Astrocyte (in vitro differentiated cells and primary cell): Measurements from ENCODE around the gene OVCH1. TPM values are rescaled to one million over a fixed set of nuclear protein-coding genes. Genes with fewer than 3 reads are reported as not detected.

Source experiments
- DNase-seq: peaks from one replicate; pipeline ENCODE4 v3.0.0-alpha.2; 2010; ENCODE audit warnings: low read depth
- FAIRE-seq: peaks from 2 replicates; lab custom pipeline; 2011; peaks lifted over from hg19 to GRCh38; lab: Jason Lieb, UNC
- H2AFZ ChIP-seq: 2 replicates; pipeline ENCODE4 v1.6.0; 2012; ENCODE audit warnings: low read depth, low read length, inconsistent platforms
- H3K27ac ChIP-seq: 2 replicates; pipeline ENCODE4 v1.5.1; 2011; ENCODE audit warnings: low read depth, low read length, inconsistent platforms
- H3K27me3 ChIP-seq: 2 replicates; pipeline ENCODE4 v1.6.0; 2011; ENCODE audit warnings: low read length, inconsistent platforms; ENCODE audit not compliant: insufficient read depth
- H3K36me3 ChIP-seq: 2 replicates; pipeline ENCODE4 v1.5.1; 2011; ENCODE audit warnings: low read length, inconsistent platforms; ENCODE audit not compliant: insufficient read depth
- H3K4me1 ChIP-seq: 2 replicates; pipeline ENCODE4 v1.5.1; 2011; ENCODE audit warnings: low read length, inconsistent platforms; ENCODE audit not compliant: insufficient read depth
- H3K4me2 ChIP-seq: 2 replicates; pipeline ENCODE4 v1.6.0; 2012; ENCODE audit warnings: low read length, inconsistent platforms
- H3K4me3 ChIP-seq: 2 replicates; pipeline ENCODE4 v1.5.1; 2011; ENCODE audit warnings: low read depth, mild to moderate bottlenecking, low read length, inconsistent platforms; ENCODE audit not compliant: insufficient read depth
- H3K79me2 ChIP-seq: 2 replicates; pipeline ENCODE4 v1.6.0; 2012; ENCODE audit warnings: mild to moderate bottlenecking, low read length, inconsistent platforms; ENCODE audit not compliant: insufficient read depth
- H3K9ac ChIP-seq: 2 replicates; pipeline ENCODE4 v1.6.0; 2012; ENCODE audit warnings: mild to moderate bottlenecking, low read length, inconsistent platforms
- H3K9me3 ChIP-seq: 2 replicates; pipeline ENCODE4 v1.5.1; 2012; ENCODE audit warnings: low read depth, mild to moderate bottlenecking, low read length, inconsistent platforms; ENCODE audit not compliant: insufficient read depth
- H4K20me1 ChIP-seq: 2 replicates; pipeline ENCODE4 v1.6.0; 2012; ENCODE audit warnings: low read length, inconsistent platforms; ENCODE audit not compliant: insufficient read depth
- H3K27ac Mint-ChIP-seq: one replicate; pipeline ENCODE4 v1.8.0; 2021; ENCODE audit warnings: mild to moderate bottlenecking, mixed read lengths; ENCODE audit not compliant: unreplicated experiment
- H3K27me3 Mint-ChIP-seq: one replicate; pipeline ENCODE4 v1.8.0; 2021; ENCODE audit warnings: low read depth, mixed read lengths; ENCODE audit not compliant: unreplicated experiment
- H3K36me3 Mint-ChIP-seq: one replicate; pipeline ENCODE4 v1.8.0; 2021; ENCODE audit warnings: low read depth, mixed read lengths; ENCODE audit not compliant: unreplicated experiment
- H3K4me1 Mint-ChIP-seq: one replicate; pipeline ENCODE4 v1.8.0; 2021; ENCODE audit warnings: low read depth, mixed read lengths; ENCODE audit not compliant: unreplicated experiment
- H3K4me3 Mint-ChIP-seq: one replicate; pipeline ENCODE4 v1.8.0; 2021; ENCODE audit warnings: mild to moderate bottlenecking, moderate library complexity, mixed read lengths; ENCODE audit not compliant: unreplicated experiment
- H3K9me3 Mint-ChIP-seq: one replicate; pipeline ENCODE4 v1.8.0; 2021; ENCODE audit warnings: mild to moderate bottlenecking, mixed read lengths; ENCODE audit not compliant: unreplicated experiment
- CTCF ChIP-seq: IDR thresholded peaks from 2 replicates; pipeline ENCODE4 v1.5.1; 2011; ENCODE audit warnings: low read depth, mild to moderate bottlenecking, inconsistent platforms, low read length, moderate library complexity; ENCODE audit not compliant: insufficient read depth
- EZH2 ChIP-seq: IDR thresholded peaks from 2 replicates; pipeline ENCODE4 v1.6.1; 2012; ENCODE audit warnings: mild to moderate bottlenecking, low read length, inconsistent platforms; ENCODE audit not compliant: insufficient read depth
- total RNA-seq: library from RNA; stranded (reverse); gene quantifications from 2 replicates; pipeline ENCODE4 v1.2.1, GENCODE V29; 2021

OVCH1 gene
- total RNA-seq, 1 donor from 2014 or later, result not detected

- DNase-seq, result no peak
- H3K4me2 ChIP-seq, result no peak overlapping the region
- Mint-ChIP-seq H3K4me3 (no peak overlapping the region), H3K9me3 (no peaks in the 10 kb centered on the region), H3K36me3 (peaks cover 3% of the 10 kb centered on the region), H3K27ac (no peak overlapping the region), H3K4me1 (peaks cover 8% of the 10 kb centered on the region), H3K27me3 (no peaks in the 10 kb centered on the region)
- H3K27ac ChIP-seq, result no peak overlapping the region
- no peak for TF ChIP-seq EZH2
- no peak for TF ChIP-seq CTCF
- H3K79me2 ChIP-seq, result no peaks in the 10 kb centered on the region
- no peaks in the 10 kb centered on the region for H3K9me3 ChIP-seq
- H3K36me3 ChIP-seq, result no peaks in the 10 kb centered on the region
- no peaks in the 10 kb centered on the region for H3K27me3 ChIP-seq
- no peak overlapping the region for H3K9ac ChIP-seq
- peaks cover 8% of the 10 kb centered on the region for H3K4me1 ChIP-seq
- FAIRE-seq, result no peak
- no peaks in the 10 kb centered on the region for H4K20me1 ChIP-seq
- H3K4me3 ChIP-seq, result no peak overlapping the region
- no peak overlapping the region for H2AFZ ChIP-seq
Observed at GRCh38 chr12:29518407-29518806, 20.9 kb upstream of the OVCH1 start.

GRCh38 chr12:29517264-29517663 is 19.8 kb upstream of the OVCH1 start:
- Mint-ChIP-seq H3K27ac (no peak overlapping the region), H3K9me3 (no peaks in the 10 kb centered on the region), H3K36me3 (peaks cover 3% of the 10 kb centered on the region), H3K27me3 (no peaks in the 10 kb centered on the region), H3K4me1 (peaks cover 8% of the 10 kb centered on the region), H3K4me3 (no peak overlapping the region)
- Histone ChIP-seq H3K79me2 (no peaks in the 10 kb centered on the region), H3K9ac (no peak overlapping the region), H3K9me3 (no peaks in the 10 kb centered on the region), H4K20me1 (no peaks in the 10 kb centered on the region), H2AFZ (no peak overlapping the region), H3K4me1 (peaks cover 8% of the 10 kb centered on the region), H3K4me2 (no peak overlapping the region), H3K27ac (no peak overlapping the region), H3K36me3 (no peaks in the 10 kb centered on the region), H3K4me3 (no peak overlapping the region), H3K27me3 (no peaks in the 10 kb centered on the region)
- FAIRE-seq, result no peak
- TF ChIP-seq CTCF, result no peak
- no peak for TF ChIP-seq EZH2
- DNase-seq, result no peak

GRCh38 chr12:29516431-29516875 is 19.0 kb upstream of the OVCH1 start:
- Mint-ChIP-seq H3K4me1 (peaks cover 6% of the 10 kb centered on the region), H3K9me3 (no peaks in the 10 kb centered on the region)

More at GRCh38 chr12:29516431-29516875, 19.0 kb upstream of the OVCH1 start:
- H3K9ac ChIP-seq, result no peak overlapping the region
- peaks cover 8% of the 10 kb centered on the region for H3K4me1 ChIP-seq
- FAIRE-seq (no peak), DNase-seq (peak; percentile 83)
- no peaks in the 10 kb centered on the region for H4K20me1 ChIP-seq
- H3K27ac Mint-ChIP-seq, result peak overlapping the region; percentile 5
- H3K4me3 ChIP-seq, result no peak overlapping the region
- TF ChIP-seq EZH2 (no peak), CTCF (no peak)
- no peaks in the 10 kb centered on the region for H3K79me2 ChIP-seq
- H2AFZ ChIP-seq, result no peak overlapping the region
- H3K4me2 ChIP-seq, result peak overlapping the region; percentile 57
- no peaks in the 10 kb centered on the region for H3K36me3 ChIP-seq
- H3K27ac ChIP-seq, result no peak overlapping the region
- no peak overlapping the region for H3K4me3 Mint-ChIP-seq
- peaks cover 3% of the 10 kb centered on the region for H3K36me3 Mint-ChIP-seq
- H3K27me3 ChIP-seq, result no peaks in the 10 kb centered on the region
- no peaks in the 10 kb centered on the region for H3K27me3 Mint-ChIP-seq
- H3K9me3 ChIP-seq, result no peaks in the 10 kb centered on the region
